LNCaP clone FGC (cell line): ENCODE data around the gene AURKAIP1.

Source experiments
- DNase-seq: peaks from one replicate; pipeline ENCODE4 v3.0.0-alpha.2; 2011; ENCODE audit warnings: low read depth
- H3K4me3 ChIP-seq: 2 replicates; pipeline ENCODE4 v1.5.1; 2011; ENCODE audit warnings: mild to moderate bottlenecking, low read depth, low read length, control low read depth
- CTCF ChIP-seq: IDR thresholded peaks from 2 replicates; pipeline ENCODE4 v1.5.1; 2012; ENCODE audit warnings: mild to moderate bottlenecking; ENCODE audit not compliant: control insufficient read depth, insufficient read depth; ENCODE audit errors: extremely low read depth

Gene AURKAIP1

DNA sequence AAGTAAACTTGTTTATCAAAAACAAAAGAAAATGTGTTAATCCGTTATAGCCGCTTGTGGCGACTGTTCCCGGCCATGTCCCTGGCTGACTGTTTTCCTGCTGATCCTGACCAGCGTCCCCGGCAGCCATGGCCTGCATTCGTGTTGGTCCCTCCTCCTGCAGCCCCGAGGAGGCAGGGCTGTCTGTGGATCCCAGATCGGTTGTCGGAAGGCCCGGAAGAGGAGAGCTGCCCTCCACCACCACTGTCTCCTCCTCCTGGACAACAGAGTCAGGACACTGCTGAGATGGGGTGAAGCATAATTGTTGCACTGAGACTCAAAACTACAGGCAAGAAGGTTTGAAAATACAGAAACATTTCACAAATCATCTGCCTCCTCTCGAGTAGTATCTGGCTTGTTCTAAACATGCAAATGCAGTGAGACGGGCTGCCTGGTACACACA, 13.0 kb downstream of the AURKAIP1 start:
- DNase-seq = no peak
- H3K4me3 ChIP-seq = no peak overlapping the region
- no peak for TF ChIP-seq CTCF

GRCh38 chr1:1361233-1361981, 13.6 kb downstream of the AURKAIP1 start:
- H3K4me3 ChIP-seq = no peak overlapping the region
- no peak for TF ChIP-seq CTCF

DNA sequence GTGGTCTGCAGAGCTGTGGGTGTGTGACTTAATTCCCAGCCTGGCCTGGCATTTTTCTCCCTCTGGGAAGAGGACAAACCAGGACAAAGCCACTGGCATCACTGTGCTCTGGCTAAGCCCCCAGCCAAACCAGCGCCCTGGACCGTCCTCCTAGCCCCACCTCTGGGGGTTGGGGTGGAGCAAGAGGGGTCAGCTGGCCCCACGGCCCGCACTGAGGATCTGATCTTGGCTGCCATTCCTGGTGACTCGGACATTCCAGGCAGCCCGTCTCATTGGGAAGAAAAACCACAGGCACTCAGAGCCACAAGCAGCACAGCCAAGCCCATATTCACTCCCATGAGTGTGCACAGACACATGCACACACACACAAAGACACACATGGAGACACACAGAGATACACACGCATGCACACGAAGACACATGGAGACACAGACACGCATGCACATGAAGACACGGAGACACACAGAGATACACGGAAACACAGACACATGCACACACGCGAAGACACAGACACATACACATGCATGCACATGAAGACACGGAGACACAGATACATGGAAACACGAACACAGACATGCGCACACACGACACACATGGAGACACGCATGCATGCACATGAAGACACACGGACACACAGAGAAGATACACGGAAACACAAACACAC, 14.4 kb downstream of the AURKAIP1 start:
- no peak for TF ChIP-seq CTCF
- DNase-seq = no peak
- H3K4me3 ChIP-seq = no peak overlapping the region

More at GRCh38 chr1:1361233-1361981, 13.6 kb downstream of the AURKAIP1 start:
- DNase-seq = no peak

DNA sequence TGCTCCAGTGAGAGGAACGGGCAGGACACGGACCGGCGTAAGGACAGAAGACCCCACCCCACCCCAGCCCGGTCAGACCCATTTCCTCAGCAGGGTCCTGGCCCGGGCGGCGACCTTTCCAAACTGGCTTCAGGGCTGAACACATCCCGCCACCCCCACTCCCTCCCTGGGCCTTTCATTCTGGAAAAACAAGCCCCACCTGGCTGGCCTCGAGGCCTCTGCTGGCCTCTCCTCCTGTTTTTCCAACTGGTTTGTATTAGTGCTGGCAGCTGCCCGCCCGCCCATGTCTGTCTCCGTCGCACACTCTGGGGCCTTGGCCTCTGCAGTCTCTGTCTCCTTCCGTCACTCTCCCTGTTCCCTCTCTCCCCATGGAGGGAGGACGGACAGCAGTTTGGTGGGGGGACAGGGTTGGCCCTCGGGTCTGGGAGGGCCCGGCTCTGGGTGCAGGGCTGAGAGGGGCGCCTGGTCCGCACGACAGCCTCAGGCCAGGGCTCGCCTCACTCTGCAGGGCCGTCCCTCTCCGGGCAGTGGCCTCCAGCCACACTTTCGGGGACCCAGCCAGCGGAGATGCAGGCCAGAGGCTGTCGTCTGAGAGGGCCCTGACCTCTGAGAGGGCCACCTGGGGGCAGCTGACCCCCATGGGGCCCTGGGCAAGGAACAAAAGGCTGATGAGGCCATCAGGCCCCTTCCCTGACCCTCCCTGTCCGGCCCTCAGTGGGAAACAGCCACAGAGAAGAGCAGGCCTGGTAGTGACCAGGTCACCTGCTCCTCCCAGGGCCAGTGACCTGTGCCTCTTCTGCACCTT, 15.1 kb downstream of the AURKAIP1 start:
- TF ChIP-seq CTCF = no peak
- no peak overlapping the region for H3K4me3 ChIP-seq
- DNase-seq = no peak

DNA sequence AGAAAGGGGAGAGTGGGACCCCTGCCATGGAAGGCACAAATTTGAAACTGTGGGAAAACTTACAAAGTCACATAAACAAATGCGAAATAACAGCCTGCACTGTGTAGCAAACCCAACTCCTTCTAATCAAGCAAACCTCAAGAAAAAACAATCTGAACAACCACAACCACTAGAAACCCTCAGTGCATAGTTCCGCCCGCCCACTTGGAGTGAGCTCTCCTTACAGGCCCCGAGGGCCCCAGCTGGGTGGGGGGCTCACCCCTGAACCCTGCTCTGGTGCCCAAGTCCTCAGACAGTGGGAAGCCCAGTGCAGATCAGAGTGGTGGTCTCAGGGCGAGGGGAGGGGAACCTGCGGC, 15.7 kb downstream of the AURKAIP1 start:
- no peak for TF ChIP-seq CTCF
- H3K4me3 ChIP-seq = no peak overlapping the region
- no peak for DNase-seq

DNA sequence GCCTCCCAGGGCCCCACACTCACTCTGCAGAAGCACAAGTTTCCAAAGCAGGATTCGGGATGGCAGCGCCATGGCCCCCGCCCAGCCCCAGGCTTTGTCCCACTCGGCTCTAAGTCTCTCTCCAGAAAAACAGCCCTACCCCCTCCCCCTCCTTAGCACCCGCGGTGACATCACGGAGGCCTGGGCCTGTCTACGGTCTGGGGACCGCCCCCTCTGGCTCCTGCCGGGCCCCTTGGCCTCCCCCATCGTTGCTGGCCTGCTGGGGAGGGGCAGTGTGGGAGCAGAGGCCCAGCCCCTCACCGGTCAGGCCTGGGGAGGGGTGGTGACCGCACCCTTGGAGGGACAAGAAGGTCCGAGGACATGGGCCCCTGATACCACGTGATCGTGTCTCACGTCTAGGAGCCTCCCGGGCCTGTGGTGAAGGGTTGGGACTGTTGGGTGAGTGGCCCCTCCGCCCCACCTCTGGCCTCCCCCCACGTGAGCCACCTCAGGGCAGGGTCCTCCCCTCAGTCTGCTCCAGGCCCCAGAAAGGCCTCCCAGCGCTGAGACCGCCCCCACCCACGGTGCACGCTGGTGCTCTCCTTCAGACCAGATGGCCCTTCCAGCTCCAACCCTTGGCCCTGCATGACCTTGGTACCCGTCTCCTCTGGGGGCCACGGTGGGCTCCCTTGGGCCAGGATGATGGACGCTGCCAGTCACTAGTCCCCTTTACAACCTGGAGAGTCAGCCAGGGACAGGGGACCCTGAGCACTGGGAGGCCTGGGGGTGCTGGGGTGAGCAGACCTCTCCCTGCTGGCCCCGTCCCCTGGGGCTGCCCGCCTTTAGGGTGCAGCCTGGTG, 16.4 kb downstream of the AURKAIP1 start, which contains the start of gene MXRA8:
Gene MXRA8, minus strand, starts transcription at position 123 of the 839 bp plus-strand sequence. Its CDS starts 51 bp downstream, at position 72.
- DNase-seq = no peak
- no peak for TF ChIP-seq CTCF
- H3K4me3 ChIP-seq = no peak within 1 kb of the TSS
